Measurements from ENCODE around the gene SMYD2. TPM values are rescaled to one million over a fixed set of nuclear protein-coding genes. Genes with fewer than 3 reads are reported as not detected.

Gene SMYD2
- total RNA-seq, 4 donors from 2014 or later = 25.3 to 30.7 (median 27.8) TPM

- no peaks in the 10 kb centered on the region for H3K27me3 ChIP-seq
- no peaks in the 10 kb centered on the region for H3K4me1 ChIP-seq
- no peak overlapping the region for H3K4me3 ChIP-seq
- DNase-seq (ENCODE audit: low spot score in 2 of 2) = no peak
- H3K27ac ChIP-seq = no peak overlapping the region
- H3K9me3 ChIP-seq = no peaks in the 10 kb centered on the region
- no peak for TF ChIP-seq EP300 (IDR thresholded peaks at IDR 0.05)
- no peak for TF ChIP-seq CTCF (IDR thresholded peaks at IDR 0.05)
- no peak for TF ChIP-seq POLR2A (IDR thresholded peaks at IDR 0.05)
- no peak for TF ChIP-seq POLR2AphosphoS5 (IDR thresholded peaks at IDR 0.05)
- WGBS = 82% methylated on average over 6 of the region's 6 CpGs
- peaks cover 33% of the 10 kb centered on the region for H3K36me3 ChIP-seq
Observed at GRCh38 chr1:214379236-214379970, 98.4 kb downstream of the SMYD2 start.

- no peak for TF ChIP-seq POLR2AphosphoS5 (IDR thresholded peaks at IDR 0.05)
- no peak for TF ChIP-seq CTCF (IDR thresholded peaks at IDR 0.05)
- TF ChIP-seq EP300 (IDR thresholded peaks at IDR 0.05) = no peak
- TF ChIP-seq POLR2A (IDR thresholded peaks at IDR 0.05) = no peak
- no peaks in the 10 kb centered on the region for H3K4me1 ChIP-seq
- WGBS = 56% methylated on average over 3 of the region's 3 CpGs
Observed at GRCh38 chr1:214380396-214380795, 99.4 kb downstream of the SMYD2 start.

GRCh38 chr1:214380986-214381695, 100.2 kb downstream of the SMYD2 start:
- H3K27ac ChIP-seq = no peak overlapping the region
- no peaks in the 10 kb centered on the region for H3K4me1 ChIP-seq
- 33% methylated on average over 1 of the region's 1 CpG for WGBS
- H3K27me3 ChIP-seq = no peaks in the 10 kb centered on the region
- H3K36me3 ChIP-seq = peaks cover 42% of the 10 kb centered on the region
- no peaks in the 10 kb centered on the region for H3K9me3 ChIP-seq
- TF ChIP-seq CTCF (IDR thresholded peaks at IDR 0.05) = no peak
- no peak for TF ChIP-seq EP300 (IDR thresholded peaks at IDR 0.05)
- TF ChIP-seq POLR2AphosphoS5 (IDR thresholded peaks at IDR 0.05) = no peak
- no peak for TF ChIP-seq POLR2A (IDR thresholded peaks at IDR 0.05)
- no peak for DNase-seq (ENCODE audit: low spot score in 2 of 2)
- no peak overlapping the region for H3K4me3 ChIP-seq

More at GRCh38 chr1:214380396-214380795, 99.4 kb downstream of the SMYD2 start:
- no peaks in the 10 kb centered on the region for H3K9me3 ChIP-seq
- H3K27me3 ChIP-seq = no peaks in the 10 kb centered on the region
- no peak overlapping the region for H3K27ac ChIP-seq
- peaks cover 42% of the 10 kb centered on the region for H3K36me3 ChIP-seq
- no peak for DNase-seq (ENCODE audit: low spot score in 2 of 2)
- H3K4me3 ChIP-seq = no peak overlapping the region

GRCh38 chr1:214383381-214384372, 102.7 kb downstream of the SMYD2 start:
- no peak for DNase-seq (ENCODE audit: low spot score in 2 of 2)
- no peaks in the 10 kb centered on the region for H3K9me3 ChIP-seq
- 98% methylated on average over 14 of the region's 45 CpGs for WGBS
- H3K27me3 ChIP-seq = no peaks in the 10 kb centered on the region
- H3K27ac ChIP-seq = no peak overlapping the region
- peaks cover 44% of the 10 kb centered on the region for H3K36me3 ChIP-seq
- no peak overlapping the region for H3K4me3 ChIP-seq
- no peaks in the 10 kb centered on the region for H3K4me1 ChIP-seq
- no peak for TF ChIP-seq EP300 (IDR thresholded peaks at IDR 0.05)
- TF ChIP-seq POLR2AphosphoS5 (IDR thresholded peaks at IDR 0.05) = no peak
- TF ChIP-seq CTCF (IDR thresholded peaks at IDR 0.05) = no peak
- TF ChIP-seq POLR2A (IDR thresholded peaks at IDR 0.05) = no peak
